IPS DF 4.7 (cell line): ENCODE results near the gene LPCAT1.
"Not testable (repeated sequence)": the region's sequence is repeated elsewhere in the genome, so short reads cannot be mapped to it uniquely, and the experiment has no call there.

Source experiments
- DNase-seq: peaks from one replicate; pipeline ENCODE4 v3.0.0-alpha.2; 2013; ENCODE audit warnings: low spot score; ENCODE audit errors: extremely low read depth

LPCAT1 gene

GRCh38 chr5:1429066-1429465 lies 94.7 kb downstream of the LPCAT1 start:
- DNase-seq, result no peak

- DNase-seq, result no peak
Measured at GRCh38 chr5:1428107-1428506, 95.7 kb downstream of the LPCAT1 start.

- no peak for DNase-seq
Measured at GRCh38 chr5:1424716-1425115, 99.0 kb downstream of the LPCAT1 start.

- DNase-seq, result no peak
Measured at GRCh38 chr5:1423901-1424603, 99.7 kb downstream of the LPCAT1 start.

GRCh38 chr5:1422522-1422921 lies 101.2 kb downstream of the LPCAT1 start:
- DNase-seq, result not testable (repeated sequence)

- DNase-seq, result no peak
Measured at GRCh38 chr5:1421521-1422341, 102.0 kb downstream of the LPCAT1 start.

- DNase-seq, result no peak
Measured at GRCh38 chr5:1420211-1421195, 103.3 kb downstream of the LPCAT1 start.

GRCh38 chr5:1419476-1420210 lies 104.1 kb downstream of the LPCAT1 start:
- DNase-seq, result no peak

GRCh38 chr5:1418921-1419280 lies 104.9 kb downstream of the LPCAT1 start:
- DNase-seq, result no peak

GRCh38 chr5:1418238-1418920 lies 105.4 kb downstream of the LPCAT1 start:
- DNase-seq, result no peak

GRCh38 chr5:1417586-1418225 lies 106.1 kb downstream of the LPCAT1 start:
- no peak for DNase-seq

GRCh38 chr5:1416856-1417469 lies 106.8 kb downstream of the LPCAT1 start:
- DNase-seq, result no peak

GRCh38 chr5:1415626-1416360 lies 108.0 kb downstream of the LPCAT1 start:
- DNase-seq, result no peak

GRCh38 chr5:1415059-1415425 lies 108.7 kb downstream of the LPCAT1 start:
- no peak for DNase-seq

- DNase-seq, result no peak
Measured at GRCh38 chr5:1414311-1415058, 109.3 kb downstream of the LPCAT1 start.

- DNase-seq, result no peak
Measured at GRCh38 chr5:1413611-1414241, 110.0 kb downstream of the LPCAT1 start.

GRCh38 chr5:1413211-1413610 lies 110.5 kb downstream of the LPCAT1 start:
- no peak for DNase-seq

GRCh38 chr5:1412621-1413020 lies 111.1 kb downstream of the LPCAT1 start:
- DNase-seq, result no peak
